ENCODE measurements around the gene TUBGCP2.

TUBGCP2 gene

DNA sequence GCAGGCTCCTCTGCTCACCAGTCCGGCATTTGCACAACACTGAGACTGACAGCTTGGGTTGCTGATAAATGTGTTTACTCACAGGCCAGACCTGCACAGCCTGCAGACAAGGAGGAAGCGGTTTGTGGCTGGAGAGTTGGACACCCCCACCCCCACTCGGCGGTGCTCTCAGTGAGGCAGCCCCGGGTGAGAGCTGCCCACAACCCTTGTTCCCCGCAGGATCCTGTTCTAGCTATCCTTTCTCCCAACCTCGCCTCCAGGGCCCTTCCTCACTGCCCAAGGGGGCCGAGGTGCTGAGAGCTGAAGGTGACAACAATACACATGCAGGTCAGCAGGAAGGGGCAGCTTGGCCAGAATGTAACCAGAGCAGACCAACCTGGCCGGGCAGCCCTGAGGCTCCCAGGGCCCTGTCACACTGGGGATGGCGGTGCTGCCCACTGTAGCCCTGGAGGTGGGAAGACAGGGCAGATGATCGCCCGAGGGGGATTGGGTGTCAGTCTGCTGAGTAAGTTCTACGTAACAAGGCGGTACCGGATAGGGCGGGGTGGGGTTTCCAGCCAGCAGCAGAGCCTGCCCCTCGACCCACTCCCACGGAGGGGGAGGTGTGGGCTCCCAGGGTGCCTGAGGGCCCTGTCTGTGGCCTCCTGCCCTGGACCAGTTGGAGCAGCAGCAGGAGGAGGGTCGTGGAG is 30.0 kb downstream of the TUBGCP2 start:
- H3K9me2 ChIP-seq (replicated peaks; ENCODE audit: low read depth, low read length) = no peaks in the 10 kb centered on the region
- peak overlapping the region; percentile 92 for H3K4me2 ChIP-seq (ENCODE audit: low read depth, low read length, poor library complexity, severe bottlenecking)
- peaks cover 22% of the 10 kb centered on the region; the same call in 1 of the 2 replicates for H3K36me3 ChIP-seq (ENCODE audit: insufficient read depth, low read length)
- H3K4me3 ChIP-seq (ENCODE audit: low read length, poor library complexity, severe bottlenecking) = peak overlapping the region; percentile 66
- H3K9me3 ChIP-seq (ENCODE audit: insufficient read depth, low read depth, low read length) = no peaks in the 10 kb centered on the region
- no peak overlapping the region for H2AFZ ChIP-seq (ENCODE audit: low read length)
- peaks cover 55% of the 10 kb centered on the region for H3K4me1 ChIP-seq (ENCODE audit: insufficient read depth, low read length, poor library complexity, severe bottlenecking)
- H3K79me2 ChIP-seq (ENCODE audit: insufficient read depth, low read length) = no peaks in the 10 kb centered on the region
- H3K9ac ChIP-seq (ENCODE audit: low read depth, low read length, poor library complexity, severe bottlenecking) = peak overlapping the region; percentile 78
- H4K20me1 ChIP-seq (ENCODE audit: insufficient read depth, low read length, poor library complexity, severe bottlenecking) = no peaks in the 10 kb centered on the region
- no peaks in the 10 kb centered on the region for H3F3A ChIP-seq (ENCODE audit: low read depth)
- TF ChIP-seq CTCF (conservative IDR thresholded peaks at IDR 0.05; ENCODE audit: low read length) = no peak
- no peak for TF ChIP-seq EZH2phosphoT487 (IDR thresholded peaks at IDR 0.05; ENCODE audit: borderline replicate concordance)
- H3K27me3 ChIP-seq (ENCODE audit: insufficient read depth, low read length, poor library complexity, severe bottlenecking) = no peaks in the 10 kb centered on the region

- H3K9me3 ChIP-seq (ENCODE audit: insufficient read depth, low read depth, low read length) = no peaks in the 10 kb centered on the region
- H2AFZ ChIP-seq (ENCODE audit: low read length) = no peak overlapping the region
- H3K27me3 ChIP-seq (ENCODE audit: insufficient read depth, low read length, poor library complexity, severe bottlenecking) = no peaks in the 10 kb centered on the region
- H3K79me2 ChIP-seq (ENCODE audit: insufficient read depth, low read length) = no peaks in the 10 kb centered on the region
- H3K4me2 ChIP-seq (ENCODE audit: low read depth, low read length, poor library complexity, severe bottlenecking) = peak overlapping the region; percentile 92
- H3K4me3 ChIP-seq (ENCODE audit: low read length, poor library complexity, severe bottlenecking) = peak overlapping the region; percentile 66
- H4K20me1 ChIP-seq (ENCODE audit: insufficient read depth, low read length, poor library complexity, severe bottlenecking) = no peaks in the 10 kb centered on the region
- H3K36me3 ChIP-seq (ENCODE audit: insufficient read depth, low read length) = peaks cover 15% of the 10 kb centered on the region; the same call in 1 of the 2 replicates
- no peaks in the 10 kb centered on the region for H3K9me2 ChIP-seq (replicated peaks; ENCODE audit: low read depth, low read length)
- peaks cover 55% of the 10 kb centered on the region for H3K4me1 ChIP-seq (ENCODE audit: insufficient read depth, low read length, poor library complexity, severe bottlenecking)
- H3K9ac ChIP-seq (ENCODE audit: low read depth, low read length, poor library complexity, severe bottlenecking) = peak overlapping the region; percentile 78
- no peaks in the 10 kb centered on the region for H3F3A ChIP-seq (ENCODE audit: low read depth)
- TF ChIP-seq EZH2phosphoT487 (IDR thresholded peaks at IDR 0.05; ENCODE audit: borderline replicate concordance) (no peak), CTCF (conservative IDR thresholded peaks at IDR 0.05; ENCODE audit: low read length) (no peak)
Observed at GRCh38 chr10:133277993-133278576, 30.6 kb downstream of the TUBGCP2 start.

DNA sequence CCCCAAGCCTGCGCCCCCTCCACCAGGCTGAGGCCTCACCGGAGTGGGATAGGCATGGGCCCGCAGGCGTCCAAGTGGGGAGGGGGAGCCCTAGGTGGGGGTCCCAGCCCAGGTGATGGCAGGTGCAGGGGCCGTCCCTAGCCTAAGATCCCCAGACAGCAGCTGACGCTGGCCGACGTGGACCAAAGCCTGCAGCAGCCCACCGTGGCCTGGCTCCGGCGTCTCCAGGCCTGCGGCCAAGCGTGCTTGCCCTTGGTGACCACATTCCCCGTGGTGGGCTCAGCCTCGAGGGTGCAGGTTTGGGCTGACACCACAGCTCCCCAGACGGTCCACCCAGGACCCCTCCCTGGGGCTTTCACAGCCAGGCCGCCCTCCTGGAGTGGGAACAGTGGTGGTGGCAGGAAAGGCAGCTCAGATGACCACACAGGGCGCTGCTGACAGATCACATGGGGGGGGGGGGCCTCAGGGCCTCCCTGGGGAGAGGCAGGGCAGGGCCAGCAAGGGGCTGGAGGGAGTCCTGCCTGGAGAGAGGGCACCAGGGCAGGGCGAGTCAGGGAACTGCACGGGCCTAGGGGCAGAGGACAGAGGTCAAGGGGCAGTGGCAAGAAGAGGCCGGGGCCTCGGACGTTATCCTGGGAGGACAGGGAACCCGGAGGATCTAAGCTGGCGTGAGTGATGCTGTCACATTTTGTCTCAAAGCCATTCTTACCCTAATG is 31.2 kb downstream of the TUBGCP2 start:
- H3K9me2 ChIP-seq (replicated peaks; ENCODE audit: low read depth, low read length) = no peaks in the 10 kb centered on the region
- H3K4me2 ChIP-seq (ENCODE audit: low read depth, low read length, poor library complexity, severe bottlenecking) = peak overlapping the region; percentile 92
- H3K79me2 ChIP-seq (ENCODE audit: insufficient read depth, low read length) = no peaks in the 10 kb centered on the region
- no peak for TF ChIP-seq CTCF (conservative IDR thresholded peaks at IDR 0.05; ENCODE audit: low read length)
- TF ChIP-seq EZH2phosphoT487 (IDR thresholded peaks at IDR 0.05; ENCODE audit: borderline replicate concordance) = no peak
- peak overlapping the region; percentile 78 for H3K9ac ChIP-seq (ENCODE audit: low read depth, low read length, poor library complexity, severe bottlenecking)
- H4K20me1 ChIP-seq (ENCODE audit: insufficient read depth, low read length, poor library complexity, severe bottlenecking) = no peaks in the 10 kb centered on the region
- H3F3A ChIP-seq (ENCODE audit: low read depth) = no peaks in the 10 kb centered on the region
- peak overlapping the region; percentile 66 for H3K4me3 ChIP-seq (ENCODE audit: low read length, poor library complexity, severe bottlenecking)
- H3K4me1 ChIP-seq (ENCODE audit: insufficient read depth, low read length, poor library complexity, severe bottlenecking) = peaks cover 55% of the 10 kb centered on the region
- no peak overlapping the region for H2AFZ ChIP-seq (ENCODE audit: low read length)
- no peaks in the 10 kb centered on the region for H3K27me3 ChIP-seq (ENCODE audit: insufficient read depth, low read length, poor library complexity, severe bottlenecking)
- no peaks in the 10 kb centered on the region for H3K9me3 ChIP-seq (ENCODE audit: insufficient read depth, low read depth, low read length)
- peaks cover 9% of the 10 kb centered on the region; the same call in 1 of the 2 replicates for H3K36me3 ChIP-seq (ENCODE audit: insufficient read depth, low read length)

Measured in Loucy (cell line).